NOMO-1 (cell line): ENCODE results near the gene CYS1.

Experiments
- DNase-seq, 2 experiments: peaks; one replicate each; lab custom pipeline; 2025; ENCODE audit not compliant: unreplicated experiment in 2 of 2; lab: John Stamatoyannopoulos, UW

The CYS1 gene

DNA sequence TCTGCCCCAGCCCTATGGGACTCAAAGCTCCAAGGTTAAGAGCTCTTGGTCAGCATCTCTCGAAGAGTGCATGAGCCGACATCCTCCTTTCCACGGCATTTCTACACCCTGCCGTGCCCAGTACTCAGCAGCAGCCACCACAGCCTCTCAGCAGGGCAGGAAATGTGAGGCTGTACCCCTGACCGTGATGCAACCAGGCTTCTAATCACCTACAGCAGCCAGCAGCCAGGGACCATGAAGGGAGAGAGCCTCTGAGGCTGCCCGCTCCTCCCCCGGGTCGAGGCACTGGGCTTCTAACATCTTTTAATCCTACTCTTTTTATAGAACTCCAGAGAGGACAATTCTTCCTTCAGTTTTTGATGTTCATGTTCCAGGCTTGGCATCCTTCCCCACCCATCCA is 6.5 kb downstream of the CYS1 start:
- no peak for DNase-seq

DNA sequence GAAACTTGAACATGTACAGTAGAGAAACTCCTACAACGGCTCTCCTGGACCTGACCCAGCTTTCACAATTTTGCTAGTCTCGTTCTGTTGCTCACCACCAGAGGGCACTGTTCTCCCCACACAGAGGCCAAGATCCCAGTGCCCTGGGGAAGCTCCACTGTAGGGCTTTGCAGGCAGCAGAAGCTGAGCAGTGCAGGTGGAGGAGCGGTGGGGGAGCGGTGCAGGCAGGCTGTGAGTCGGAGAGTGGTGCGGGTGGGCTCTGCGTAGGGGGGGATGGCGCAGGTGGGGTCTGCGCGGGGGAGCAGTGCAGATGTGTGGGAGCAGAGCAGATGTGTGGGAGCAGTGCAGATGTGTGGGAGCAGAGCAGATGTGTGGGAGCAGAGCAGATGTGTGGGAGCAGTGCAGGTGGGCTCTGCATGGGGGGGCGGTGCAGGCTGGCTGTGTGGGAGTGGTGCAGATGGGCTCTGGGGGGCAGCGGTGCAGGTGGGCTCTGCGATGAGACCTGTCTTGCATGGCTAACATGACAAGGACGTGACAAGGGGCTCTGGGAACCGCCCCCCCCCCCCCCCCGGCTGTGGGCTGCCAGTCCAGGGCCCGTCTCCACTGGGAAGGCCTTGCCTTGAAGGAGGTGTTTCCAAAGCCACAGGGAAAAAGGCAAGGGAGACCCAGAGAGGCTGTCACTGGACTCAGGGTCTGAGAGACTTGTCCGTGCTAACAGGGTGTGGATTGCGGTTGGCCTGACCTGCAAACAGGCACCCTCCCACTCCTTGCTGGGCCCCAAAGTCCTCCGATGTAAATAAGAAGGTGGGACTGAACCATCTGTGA is 7.3 kb downstream of the CYS1 start:
- DNase-seq = peak; percentile 87 to 92

GRCh38 chr2:10071595-10071994 is 8.6 kb downstream of the CYS1 start:
- DNase-seq = no peak

DNA sequence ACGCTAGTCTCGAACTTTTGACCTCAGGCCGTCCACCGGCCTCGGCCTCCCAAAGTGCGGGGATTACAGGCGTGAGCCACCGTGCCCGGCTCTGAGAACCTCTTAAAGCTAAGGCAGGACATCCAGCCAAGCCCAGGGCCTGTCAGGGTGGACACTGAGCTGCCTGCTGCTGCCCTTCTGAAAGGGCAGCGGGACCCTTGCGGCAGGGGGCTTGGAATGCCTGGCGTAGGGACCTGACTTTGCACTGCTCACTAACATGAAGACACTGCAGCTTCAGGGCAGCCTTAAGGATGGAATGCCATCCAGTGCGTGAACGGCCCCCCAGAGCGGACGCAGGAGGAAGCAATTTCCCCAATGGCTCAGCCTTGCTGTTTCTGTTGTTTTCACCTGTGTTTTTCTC is 9.0 kb downstream of the CYS1 start:
- DNase-seq = no peak

DNA sequence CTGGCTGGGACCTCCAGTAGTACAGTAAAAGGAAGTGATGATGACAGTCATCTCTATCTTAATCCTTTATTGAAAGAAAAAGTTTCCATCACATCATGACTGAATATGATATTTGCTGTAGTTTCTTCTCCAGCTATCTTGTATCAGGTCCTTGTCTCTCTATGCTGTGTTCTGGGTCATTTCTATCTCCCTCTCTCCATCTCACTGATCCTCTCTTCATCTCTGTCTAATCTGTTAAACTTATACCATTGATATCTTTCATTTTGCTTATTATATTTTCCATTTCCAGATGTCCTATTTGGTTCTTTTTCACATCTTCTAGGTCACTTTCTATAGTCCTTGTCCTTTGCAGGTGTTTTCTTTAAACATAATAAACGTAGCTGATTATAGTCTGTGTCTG is 12.3 kb downstream of the CYS1 start:
- no peak for DNase-seq

DNA sequence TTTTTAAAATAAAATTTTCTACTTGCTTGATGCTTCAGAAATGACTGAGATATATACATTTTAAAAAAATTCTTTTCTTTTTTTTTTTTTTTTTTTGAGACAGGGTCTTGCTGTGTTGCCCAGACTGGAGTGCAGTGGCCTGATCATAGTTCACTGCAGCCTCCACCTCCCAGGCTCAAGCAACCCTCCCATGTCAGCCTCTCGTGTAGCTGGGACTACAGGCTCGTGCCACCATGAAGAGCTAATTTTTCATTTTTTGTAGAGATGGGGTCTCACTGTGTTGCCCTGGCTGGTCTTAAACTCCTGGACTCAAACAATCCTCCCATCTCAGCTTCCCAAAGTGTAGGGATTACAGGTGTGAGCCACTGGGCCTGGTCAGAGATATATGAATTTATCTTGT is 12.9 kb downstream of the CYS1 start:
- no peak for DNase-seq

DNA sequence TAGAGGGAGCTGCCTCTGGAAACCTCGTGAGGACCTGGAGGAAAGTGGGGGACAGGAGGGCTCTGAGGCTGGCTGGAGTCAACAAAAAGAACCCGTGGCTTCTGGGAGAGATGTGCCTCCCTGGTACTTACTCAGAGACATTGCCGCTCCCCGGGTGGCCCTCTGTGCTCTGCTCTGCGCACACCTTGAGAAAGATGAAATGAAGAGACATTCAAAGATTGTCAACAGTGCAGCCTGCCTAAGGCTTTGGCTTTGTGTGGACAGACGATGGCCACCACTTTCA is 14.5 kb downstream of the CYS1 start:
- DNase-seq = no peak

DNA sequence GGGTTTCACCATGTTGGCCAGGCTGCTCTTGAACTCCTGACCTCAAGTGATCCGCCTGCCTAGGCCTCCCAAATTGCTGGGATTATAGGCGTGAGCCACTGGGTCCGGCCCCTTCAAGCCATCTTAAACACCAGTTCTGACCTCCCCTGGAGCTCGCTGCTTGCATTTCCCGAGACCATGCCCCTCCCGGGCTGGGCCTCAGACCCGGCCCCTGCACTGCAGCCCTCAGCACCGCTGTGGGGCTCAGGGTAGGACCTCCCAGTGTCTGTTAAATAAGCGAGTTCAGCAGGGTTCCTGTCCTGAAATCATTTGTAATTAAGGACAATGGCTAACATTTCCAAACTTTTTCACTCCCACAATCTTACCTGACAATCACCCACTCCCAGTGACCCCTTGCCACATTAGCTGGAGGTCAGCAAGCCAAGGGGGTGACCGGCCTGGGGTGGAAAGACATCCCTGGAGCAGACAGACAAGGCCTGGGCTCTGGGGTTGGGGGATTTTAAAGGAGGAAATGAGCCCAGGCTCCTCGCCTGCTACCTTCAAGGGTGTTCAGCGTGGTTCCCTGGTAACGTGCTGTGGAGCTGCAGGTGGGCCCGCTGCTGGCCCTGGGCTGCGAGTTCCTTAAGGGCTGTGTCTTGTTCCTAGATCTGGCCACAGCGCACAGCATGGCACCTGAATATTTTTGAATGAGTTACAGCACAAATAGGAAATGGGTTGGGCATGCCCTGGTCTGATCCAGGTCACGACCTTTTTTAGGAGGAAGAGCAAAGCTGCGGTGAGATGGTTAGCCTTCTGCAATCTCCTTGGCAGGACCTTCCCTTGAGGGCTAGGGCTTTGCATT is 15.1 kb downstream of the CYS1 start:
- DNase-seq = peak in 1 of 2 experiments; percentile 41

- no peak for DNase-seq
Observed at GRCh38 chr2:10063566-10063965, 16.6 kb downstream of the CYS1 start.

GRCh38 chr2:10062931-10063365 is 17.3 kb downstream of the CYS1 start:
- DNase-seq = no peak

- no peak for DNase-seq
Observed at GRCh38 chr2:10061221-10061925, 18.8 kb downstream of the CYS1 start.

- DNase-seq = no peak
Observed at GRCh38 chr2:10059552-10060335, 20.5 kb downstream of the CYS1 start.

- DNase-seq = no peak
Observed at GRCh38 chr2:10059016-10059351, 21.2 kb downstream of the CYS1 start.

- DNase-seq = no peak
Observed at GRCh38 chr2:10058251-10059015, 21.8 kb downstream of the CYS1 start.

GRCh38 chr2:10057231-10058107 is 22.7 kb downstream of the CYS1 start:
- no peak for DNase-seq

DNA sequence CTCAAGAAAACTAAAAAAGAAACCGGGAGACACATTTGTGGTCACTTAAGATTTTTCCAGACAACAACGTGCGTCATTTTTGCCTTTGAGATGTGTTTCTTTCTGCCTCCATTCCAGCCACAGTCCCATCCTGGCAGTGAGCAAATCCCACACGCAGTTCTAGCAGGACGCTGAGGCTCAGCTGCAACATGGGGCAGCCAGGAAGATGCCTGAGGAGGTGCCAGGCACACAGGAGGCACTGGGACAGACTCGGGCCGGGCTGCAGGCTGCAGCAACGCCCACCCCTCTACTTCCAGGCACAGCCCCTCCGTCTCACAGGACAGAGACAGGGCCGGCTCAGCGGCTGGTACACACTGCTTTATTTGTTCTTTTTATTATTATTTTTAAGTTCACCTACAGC is 23.8 kb downstream of the CYS1 start:
- DNase-seq = no peak

GRCh38 chr2:10054976-10055375 is 25.2 kb downstream of the CYS1 start:
- no peak for DNase-seq

- DNase-seq = no peak
Observed at GRCh38 chr2:10054424-10054823, 25.8 kb downstream of the CYS1 start.

- DNase-seq = no peak
Observed at GRCh38 chr2:10053351-10053750, 26.9 kb downstream of the CYS1 start.
